K562 (cell line): Measurements from ENCODE around the gene ISYNA1. TPM values are rescaled to one million over a fixed set of nuclear protein-coding genes. Genes with fewer than 3 reads are reported as not detected.

Experiments used
- ARID3B ChIP-seq: fragments of 250-450 bp; sonication (Bioruptor Pico); IDR thresholded peaks from 2 replicates; pipeline ENCODE4 v1.4.0; 2020; ENCODE audit warnings: borderline replicate concordance
- FOXJ3 ChIP-seq: sonication (generic); formaldehyde crosslinking; IDR thresholded peaks from 2 replicates; pipeline ENCODE4 v1.4.0; 2020; ENCODE audit warnings: mild to moderate bottlenecking, missing genetic modification reagents
- HOXB6 ChIP-seq: fragments of 250-450 bp; sonication (Bioruptor Pico); IDR thresholded peaks from 2 replicates; pipeline ENCODE4 v1.5.1; 2022; ENCODE audit warnings: mild to moderate bottlenecking, borderline replicate concordance
- KLF16 ChIP-seq: IDR thresholded peaks from 2 replicates; pipeline ENCODE4 v1.6.1; 2016; ENCODE audit warnings: antibody characterized with exemption
- LARP7 ChIP-seq: fragments of 450-650 bp; IDR thresholded peaks from 2 replicates; pipeline ENCODE4 v1.6.1; 2016
- MED1 ChIP-seq: sonication (generic); formaldehyde crosslinking; IDR thresholded peaks from 2 replicates; pipeline ENCODE4 v1.8.1; 2023; ENCODE audit warnings: missing genetic modification reagents, borderline replicate concordance
- NCOR1 ChIP-seq: fragments of 450-650 bp; IDR thresholded peaks from 2 replicates; pipeline ENCODE4 v1.6.1; 2016; ENCODE audit warnings: mild to moderate bottlenecking, moderate library complexity
- NKRF ChIP-seq: fragments of 450-650 bp; IDR thresholded peaks from 2 replicates; pipeline ENCODE4 v1.6.1; 2016; ENCODE audit warnings: borderline replicate concordance
- NR2C2 ChIP-seq, 2 experiments: fragments of 200-800 bp in 1 of 2; sonication (Bioruptor generic) in 1 of 2; sonication (generic) in 1 of 2; formaldehyde crosslinking in 1 of 2; IDR thresholded peaks; 2 replicates each; pipeline versions ENCODE4 v1.6.1 to v1.8.0; 2016 to 2022; ENCODE audit warnings: mild to moderate bottlenecking in 1 of 2, missing compliant biosample characterization in 1 of 2, missing genetic modification characterization in 1 of 2, missing genetic modification reagents in 1 of 2
- PTTG1 ChIP-seq: fragments of 450-650 bp; IDR thresholded peaks from 2 replicates; pipeline ENCODE4 v1.6.1; 2016; ENCODE audit warnings: low read depth, mild to moderate bottlenecking, missing genetic modification characterization, missing compliant biosample characterization
- RBM22 ChIP-seq: fragments of 200-400 bp; formaldehyde crosslinking; IDR thresholded peaks from 2 replicates; pipeline ENCODE4 v1.6.1; 2018; ENCODE audit warnings: low read length, low read depth; ENCODE audit not compliant: poor library complexity, severe bottlenecking
- SMARCE1 ChIP-seq: fragments of 450-650 bp; IDR thresholded peaks from 2 replicates; pipeline ENCODE4 v1.7.1; 2016; ENCODE audit warnings: mild to moderate bottlenecking
- THAP12 ChIP-seq: fragments of 250-450 bp; sonication (Bioruptor Pico); IDR thresholded peaks from 2 replicates; pipeline ENCODE4 v1.9.0; 2021; ENCODE audit warnings: mild to moderate bottlenecking, inconsistent platforms
- USF1 ChIP-seq: sonication (generic); formaldehyde crosslinking; IDR thresholded peaks from 2 replicates; pipeline ENCODE4 v1.9.0; 2022; ENCODE audit warnings: mild to moderate bottlenecking, missing genetic modification reagents
- ZBTB17 ChIP-seq: fragments of 450-650 bp; formaldehyde crosslinking; IDR thresholded peaks from 2 replicates; pipeline ENCODE4 v1.4.0; 2020; ENCODE audit warnings: mild to moderate bottlenecking
- ZNF175 ChIP-seq: fragments of 200-800 bp; sonication (Bioruptor generic); IDR thresholded peaks from 2 replicates; pipeline ENCODE4 v1.6.1; 2016; ENCODE audit warnings: low read depth, mild to moderate bottlenecking, missing genetic modification characterization, missing compliant biosample characterization
- ZNF280B ChIP-seq: fragments of 250-450 bp; sonication (Bioruptor Pico); IDR thresholded peaks from 2 replicates; pipeline ENCODE4 v1.5.1; 2021; ENCODE audit warnings: mild to moderate bottlenecking
- ZNF79 ChIP-seq: fragments of 250-450 bp; sonication (Bioruptor Pico); IDR thresholded peaks from 2 replicates; pipeline ENCODE4 v1.4.0; 2020; ENCODE audit warnings: low read depth, mild to moderate bottlenecking, moderate library complexity
- polyA plus RNA-seq, 8 experiments: library from polyadenylated mRNA; depleted of rRNA in 4 of 8; stranded (reverse) in 5 of 8; unstranded in 3 of 8; fragments of >200 nt; fragmentation: Nextera tagmentation in 2 of 8; fragmentation: Illumina TruSeq in 1 of 8; extraction: Ambion mirVana in 2 of 8; extraction: Trizol in 1 of 8; gene quantifications; 2 replicates each; pipeline versions ENCODE4 v1.2.1 to v1.2.3, GENCODE V29; 2011 to 2014; ENCODE audit warnings: inconsistent platforms in 1 of 8, missing spikeins in 1 of 8
- total RNA-seq, 7 experiments: library from RNA; depleted of rRNA in 6 of 7; stranded (reverse); fragments of >200 nt in 6 of 7; fragmentation: Illumina TruSeq in 2 of 7; extraction: Trizol in 2 of 7; gene quantifications; 2 replicates each; pipeline versions ENCODE4 v1.2.1 to v1.2.3, GENCODE V29; 2011 to 2021; ENCODE audit warnings: low replicate concordance in 1 of 7

The ISYNA1 gene
- total and polyA plus RNA-seq, 9 of the 15 experiments (the other 6 are each of a cell fraction or from before 2014, with no cell fraction given), result 21.8 to 460 (median 93.2) TPM

GRCh38 chr19:18416778-18417249 lies 21.1 kb downstream of the ISYNA1 start (continued):
- no peak for TF ChIP-seq ARID3B (CRISPR knock-in tag)
- TF ChIP-seq ZNF175 (CRISPR knock-in tag), result no peak
- TF ChIP-seq SMARCE1, result no peak
- TF ChIP-seq HOXB6 (CRISPR knock-in tag), result no peak
- TF ChIP-seq THAP12 (CRISPR knock-in tag), result 0 out of 2 replicates have a peak, but pooled peaks have one; percentile 12
- TF ChIP-seq NKRF, result peak; percentile 68; the same call in 1 of the 2 replicates
- TF ChIP-seq ZNF280B, result no peak
- no peak for TF ChIP-seq MED1 (CRISPR knock-in tag)
- peak; percentile 76 for TF ChIP-seq FOXJ3
- TF ChIP-seq LARP7, result no peak
- no peak for TF ChIP-seq ZBTB17
- peak; percentile 36; the same call in 1 of the 2 replicates for TF ChIP-seq NCOR1
- TF ChIP-seq KLF16, result no peak
- TF ChIP-seq NR2C2 (CRISPR knock-in tag; IDR thresholded peaks at IDR 0.05), result no peak
- TF ChIP-seq NR2C2 (tag; IDR thresholded peaks at IDR 0.05), result peak; percentile 39; the same call in 1 of the 2 replicates
- peak; percentile 86 for TF ChIP-seq RBM22
- TF ChIP-seq PTTG1 (tag), result no peak
- no peak for TF ChIP-seq USF1
- TF ChIP-seq ZNF79, result no peak
